HUES6 (cell line): ENCODE results near the gene PLCH1.

Experiments used
- H3K27ac ChIP-seq: 2 replicates; pipeline ENCODE4 v1.7.0; 2013; ENCODE audit warnings: low read depth, mild to moderate bottlenecking, low read length, inconsistent platforms
- H3K27me3 ChIP-seq: 2 replicates; pipeline ENCODE4 v1.6.1; 2013; ENCODE audit warnings: low read length; ENCODE audit not compliant: control insufficient read depth, insufficient read depth
- H3K36me3 ChIP-seq: 2 replicates; pipeline ENCODE4 v1.6.1; 2013; ENCODE audit warnings: low read length; ENCODE audit not compliant: control insufficient read depth, insufficient read depth
- H3K4me1 ChIP-seq: 2 replicates; pipeline ENCODE4 v1.6.1; 2013; ENCODE audit warnings: low read length; ENCODE audit not compliant: control insufficient read depth, insufficient read depth
- H3K4me3 ChIP-seq: 2 replicates; pipeline ENCODE4 v1.5.1; 2013; ENCODE audit warnings: low read depth, low read length
- H3K9ac ChIP-seq: one replicate; pipeline ENCODE4 v1.6.1; 2013; ENCODE audit warnings: mild to moderate bottlenecking, low read length
- H3K9me3 ChIP-seq: 2 replicates; pipeline ENCODE4 v1.6.1; 2013; ENCODE audit warnings: low read depth, low read length; ENCODE audit not compliant: control insufficient read depth, insufficient read depth

PLCH1 gene

DNA sequence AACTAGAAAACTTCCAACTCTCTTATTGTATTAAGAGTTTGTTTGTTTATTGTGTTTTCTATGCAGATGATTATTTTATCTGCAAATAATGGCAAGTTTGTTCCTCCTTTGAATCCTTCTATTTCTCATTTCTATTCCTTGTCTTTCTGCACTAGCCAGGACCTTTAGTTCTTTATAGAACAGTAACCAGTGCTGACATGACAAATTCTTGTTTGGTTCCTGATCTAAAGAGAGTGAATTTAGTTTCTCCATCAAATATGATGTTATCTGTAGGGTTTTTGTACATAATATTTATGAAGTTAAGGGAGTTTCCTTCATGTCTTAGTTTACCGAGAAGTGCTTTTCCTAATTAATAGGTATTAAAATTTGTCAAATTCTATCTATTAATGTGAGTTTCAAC lies 350.6 kb downstream of the PLCH1 start:
- no peak overlapping the region for H3K9ac ChIP-seq
- no peaks in the 10 kb centered on the region for H3K27me3 ChIP-seq
- H3K27ac ChIP-seq = no peak overlapping the region
- H3K4me1 ChIP-seq = no peaks in the 10 kb centered on the region
- H3K36me3 ChIP-seq = no peaks in the 10 kb centered on the region
- peaks cover 2% of the 10 kb centered on the region; the same call in 1 of the 2 replicates for H3K9me3 ChIP-seq
- H3K4me3 ChIP-seq = no peak overlapping the region

DNA sequence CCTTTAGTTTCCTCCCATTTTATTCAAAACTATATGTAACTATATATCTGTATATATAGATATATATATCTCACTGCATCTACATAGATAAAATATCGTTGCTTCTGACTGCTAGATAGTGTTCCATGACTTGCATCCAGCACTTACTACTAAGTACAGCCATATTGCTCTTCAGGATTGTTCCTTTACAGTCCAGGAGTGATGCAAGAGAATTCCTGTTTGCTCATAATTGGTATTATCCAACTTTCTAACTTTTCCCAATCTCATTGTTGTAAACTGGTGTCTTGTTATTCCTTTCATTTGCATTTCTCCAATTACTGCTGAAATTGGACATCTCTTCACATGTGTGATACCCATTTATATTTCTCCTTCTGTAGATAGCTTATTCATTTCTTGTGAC lies 351.6 kb downstream of the PLCH1 start:
- H3K4me1 ChIP-seq = no peaks in the 10 kb centered on the region
- H3K27ac ChIP-seq = no peak overlapping the region
- no peaks in the 10 kb centered on the region for H3K27me3 ChIP-seq
- no peaks in the 10 kb centered on the region for H3K36me3 ChIP-seq
- no peak overlapping the region for H3K9ac ChIP-seq
- H3K9me3 ChIP-seq = peaks cover 2% of the 10 kb centered on the region; the same call in 1 of the 2 replicates
- no peak overlapping the region for H3K4me3 ChIP-seq

DNA sequence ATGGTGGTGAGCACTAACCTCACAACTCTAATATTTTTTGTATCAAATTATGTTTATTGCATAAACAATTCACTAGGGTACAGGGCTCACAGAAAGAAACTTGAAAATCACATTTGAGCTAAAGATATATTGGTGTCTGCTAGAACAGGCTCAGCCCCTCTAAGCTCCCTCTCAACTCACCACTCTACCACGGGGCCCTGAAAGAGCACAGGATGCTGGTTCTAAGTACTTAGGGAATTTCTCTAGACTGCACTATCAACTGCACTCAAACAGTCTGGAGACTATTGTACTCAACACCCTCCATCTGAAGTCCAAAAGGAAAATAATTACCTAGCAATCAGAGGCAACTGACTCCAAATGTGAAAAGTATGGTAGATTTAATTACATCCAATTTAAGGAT lies 352.7 kb downstream of the PLCH1 start:
- Histone ChIP-seq H3K4me1 (no peaks in the 10 kb centered on the region), H3K27ac (no peak overlapping the region), H3K27me3 (no peaks in the 10 kb centered on the region), H3K4me3 (no peak overlapping the region), H3K9ac (no peak overlapping the region), H3K9me3 (peaks cover 2% of the 10 kb centered on the region; the same call in 1 of the 2 replicates), H3K36me3 (no peaks in the 10 kb centered on the region)

DNA sequence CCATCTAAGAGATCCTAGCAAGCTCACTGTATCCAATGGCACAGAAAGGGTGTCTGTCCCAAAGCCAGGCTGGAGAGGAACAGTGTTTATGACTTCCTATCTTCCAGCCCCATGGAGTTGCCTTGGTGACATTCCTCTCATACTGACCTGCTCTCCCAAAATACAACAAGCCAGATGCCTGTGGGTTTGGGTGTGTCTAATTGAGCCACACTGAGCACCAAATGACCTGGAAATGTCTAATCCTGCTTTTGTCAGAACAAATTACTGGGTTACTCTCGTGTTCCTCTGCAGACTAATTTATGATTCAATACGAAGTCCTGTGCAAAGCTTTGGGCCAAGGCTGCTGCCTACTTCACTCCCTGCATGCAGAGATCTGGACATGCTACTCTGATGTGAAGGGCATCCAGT lies 353.3 kb downstream of the PLCH1 start:
- peaks cover 2% of the 10 kb centered on the region; the same call in 1 of the 2 replicates for H3K9me3 ChIP-seq
- no peak overlapping the region for H3K27ac ChIP-seq
- no peaks in the 10 kb centered on the region for H3K4me1 ChIP-seq
- no peaks in the 10 kb centered on the region for H3K36me3 ChIP-seq
- no peak overlapping the region for H3K9ac ChIP-seq
- H3K4me3 ChIP-seq = no peak overlapping the region
- H3K27me3 ChIP-seq = no peaks in the 10 kb centered on the region

DNA sequence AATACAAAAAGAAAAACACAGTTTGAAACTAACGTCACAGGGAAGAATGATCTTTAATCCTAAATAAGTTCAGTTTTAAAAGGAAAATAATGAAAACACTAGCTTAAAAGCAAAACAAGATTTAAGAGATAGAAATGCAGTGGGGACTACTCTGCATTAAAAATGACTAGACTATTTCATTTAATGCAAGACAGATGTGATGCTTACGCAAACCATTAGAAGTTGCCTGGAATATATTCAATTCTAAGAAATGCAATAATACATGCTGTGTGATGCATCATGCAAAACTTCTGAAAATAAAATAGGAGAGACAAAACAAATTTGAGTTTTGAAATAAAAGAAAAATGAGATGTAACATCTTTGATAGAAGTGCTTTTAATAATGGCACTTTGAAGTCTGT lies 353.8 kb downstream of the PLCH1 start:
- no peaks in the 10 kb centered on the region for H3K27me3 ChIP-seq
- H3K4me1 ChIP-seq = no peaks in the 10 kb centered on the region
- no peak overlapping the region for H3K4me3 ChIP-seq
- no peak overlapping the region for H3K27ac ChIP-seq
- no peaks in the 10 kb centered on the region for H3K36me3 ChIP-seq
- H3K9ac ChIP-seq = no peak overlapping the region
- peaks cover 2% of the 10 kb centered on the region; the same call in 1 of the 2 replicates for H3K9me3 ChIP-seq

DNA sequence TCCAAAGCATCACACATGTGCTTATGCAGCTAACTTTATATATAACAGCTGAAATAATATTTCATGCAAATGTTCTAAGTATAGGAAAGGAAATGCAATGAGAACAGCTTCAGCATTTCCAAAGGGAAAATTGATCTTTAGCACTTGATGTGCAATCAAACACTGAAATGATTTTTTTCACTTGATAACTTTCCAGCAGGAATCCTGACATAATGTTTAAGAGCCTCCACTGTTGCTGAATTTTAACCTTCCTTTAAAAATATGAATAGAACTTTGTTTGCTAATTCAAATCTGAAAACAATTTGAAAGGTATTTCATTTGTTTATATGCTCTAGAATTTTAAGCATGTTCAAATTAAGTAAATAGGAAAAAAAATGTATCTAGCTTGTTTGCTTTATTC lies 354.5 kb downstream of the PLCH1 start:
- no peaks in the 10 kb centered on the region for H3K36me3 ChIP-seq
- no peak overlapping the region for H3K27ac ChIP-seq
- H3K27me3 ChIP-seq = no peaks in the 10 kb centered on the region
- H3K9ac ChIP-seq = no peak overlapping the region
- H3K4me1 ChIP-seq = no peaks in the 10 kb centered on the region
- no peak overlapping the region for H3K4me3 ChIP-seq
- H3K9me3 ChIP-seq = peaks cover 2% of the 10 kb centered on the region; the same call in 1 of the 2 replicates

DNA sequence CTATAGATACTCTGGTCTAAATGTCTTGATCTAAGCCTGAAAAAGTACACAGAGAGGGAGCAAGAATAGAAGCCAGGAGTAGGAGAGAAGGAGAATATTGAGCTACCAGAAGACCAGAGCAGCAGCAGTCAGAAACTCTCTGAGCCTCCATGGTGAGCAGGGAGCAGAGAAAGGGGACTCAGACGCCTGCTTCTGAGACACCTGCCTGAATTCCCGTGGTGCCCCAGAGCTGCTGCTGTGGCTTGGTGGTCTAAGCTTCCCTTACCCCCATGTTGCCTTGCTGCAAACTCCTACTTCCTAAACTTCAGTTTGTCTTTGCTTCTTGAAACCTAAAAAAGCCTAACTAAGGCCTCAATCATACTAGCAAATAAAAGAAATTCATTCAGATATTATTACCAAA lies 356.5 kb downstream of the PLCH1 start:
- Histone ChIP-seq H3K4me3 (no peak overlapping the region), H3K4me1 (no peaks in the 10 kb centered on the region), H3K27ac (no peak overlapping the region), H3K9me3 (no peaks in the 10 kb centered on the region), H3K36me3 (no peaks in the 10 kb centered on the region), H3K9ac (no peak overlapping the region), H3K27me3 (no peaks in the 10 kb centered on the region)

DNA sequence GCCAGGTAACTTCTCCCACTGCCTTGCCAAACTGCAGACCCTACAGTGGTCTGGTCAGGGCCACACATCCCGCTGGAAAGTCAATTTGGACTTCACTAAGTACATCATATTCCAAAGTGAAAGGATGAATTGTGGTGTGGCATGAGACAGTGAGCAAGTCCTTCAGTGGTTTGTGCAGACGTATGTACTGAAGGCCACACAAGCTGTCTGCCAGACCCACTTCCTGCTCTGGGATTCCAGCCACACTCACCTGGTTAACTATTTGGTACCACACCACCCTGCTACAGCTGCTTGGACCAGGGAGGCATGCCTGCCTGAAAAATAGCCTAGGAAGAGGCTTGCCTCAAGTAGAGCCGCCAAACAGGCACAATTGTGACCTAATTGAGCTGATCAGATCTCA lies 357.3 kb downstream of the PLCH1 start:
- Histone ChIP-seq H3K4me1 (peaks cover 5% of the 10 kb centered on the region), H3K4me3 (no peak overlapping the region), H3K9ac (no peak overlapping the region), H3K27ac (no peak overlapping the region), H3K27me3 (no peaks in the 10 kb centered on the region), H3K9me3 (no peaks in the 10 kb centered on the region), H3K36me3 (no peaks in the 10 kb centered on the region)

DNA sequence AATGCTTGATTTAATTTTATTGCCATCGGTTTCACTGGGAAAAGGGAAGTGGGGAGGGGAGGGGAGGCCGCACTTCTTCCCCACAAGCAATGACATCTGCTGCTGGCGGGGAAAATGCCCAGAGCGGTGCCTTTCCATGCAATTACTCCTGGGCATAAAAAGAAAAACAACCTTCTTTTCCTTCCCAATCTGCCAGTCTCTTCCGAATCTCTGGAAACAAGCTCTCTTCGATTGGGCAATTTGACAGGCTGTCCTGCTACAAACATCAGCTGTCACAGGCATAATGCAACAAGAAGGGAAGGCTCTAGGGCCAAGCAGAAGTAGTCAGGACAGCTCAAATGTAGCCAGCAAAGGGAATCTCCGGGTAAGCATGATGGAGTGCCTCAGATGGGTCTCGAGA lies 358.0 kb downstream of the PLCH1 start:
- H3K4me1 ChIP-seq = peaks cover 5% of the 10 kb centered on the region
- H3K36me3 ChIP-seq = no peaks in the 10 kb centered on the region
- H3K27me3 ChIP-seq = no peaks in the 10 kb centered on the region
- no peak overlapping the region for H3K9ac ChIP-seq
- H3K4me3 ChIP-seq = no peak overlapping the region
- no peak overlapping the region for H3K27ac ChIP-seq
- no peaks in the 10 kb centered on the region for H3K9me3 ChIP-seq

DNA sequence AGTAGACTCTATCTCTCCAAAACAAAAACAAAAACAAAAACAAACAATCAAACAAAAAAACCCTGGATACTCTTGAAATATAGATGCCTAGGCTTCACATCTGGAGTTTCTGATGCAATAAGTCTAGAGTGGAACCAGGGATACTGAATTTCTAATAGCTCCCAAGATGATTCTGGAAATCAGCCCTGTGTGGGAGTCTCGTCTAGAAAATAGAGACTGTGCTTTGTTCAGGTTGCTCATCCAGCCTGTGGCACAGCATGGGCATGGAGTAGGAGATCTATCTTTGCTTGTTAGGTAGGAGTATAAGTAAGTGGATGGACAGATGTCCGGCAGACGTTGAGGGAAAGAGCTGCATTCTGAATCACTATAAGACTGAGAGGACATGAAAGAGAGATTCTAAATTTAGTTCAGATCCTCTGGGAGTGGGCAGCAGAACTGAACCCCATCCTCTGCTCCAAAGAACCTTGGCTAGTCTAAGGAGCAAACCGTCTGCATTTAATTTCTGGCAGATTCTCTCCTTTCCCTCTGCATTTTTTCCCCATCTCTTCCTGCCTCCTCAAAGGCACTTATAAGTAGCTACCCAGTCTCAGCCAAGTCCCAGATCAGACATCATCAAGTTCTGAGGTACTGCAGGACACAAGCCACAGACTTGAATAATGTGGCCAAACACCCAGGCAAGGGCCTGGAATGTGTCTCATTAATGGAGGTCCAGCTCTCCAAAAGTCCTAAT lies 358.8 kb downstream of the PLCH1 start:
- Histone ChIP-seq H3K4me1 (peaks cover 5% of the 10 kb centered on the region), H3K9ac (no peak overlapping the region), H3K27ac (no peak overlapping the region), H3K4me3 (no peak overlapping the region), H3K36me3 (no peaks in the 10 kb centered on the region), H3K9me3 (no peaks in the 10 kb centered on the region), H3K27me3 (no peaks in the 10 kb centered on the region)

DNA sequence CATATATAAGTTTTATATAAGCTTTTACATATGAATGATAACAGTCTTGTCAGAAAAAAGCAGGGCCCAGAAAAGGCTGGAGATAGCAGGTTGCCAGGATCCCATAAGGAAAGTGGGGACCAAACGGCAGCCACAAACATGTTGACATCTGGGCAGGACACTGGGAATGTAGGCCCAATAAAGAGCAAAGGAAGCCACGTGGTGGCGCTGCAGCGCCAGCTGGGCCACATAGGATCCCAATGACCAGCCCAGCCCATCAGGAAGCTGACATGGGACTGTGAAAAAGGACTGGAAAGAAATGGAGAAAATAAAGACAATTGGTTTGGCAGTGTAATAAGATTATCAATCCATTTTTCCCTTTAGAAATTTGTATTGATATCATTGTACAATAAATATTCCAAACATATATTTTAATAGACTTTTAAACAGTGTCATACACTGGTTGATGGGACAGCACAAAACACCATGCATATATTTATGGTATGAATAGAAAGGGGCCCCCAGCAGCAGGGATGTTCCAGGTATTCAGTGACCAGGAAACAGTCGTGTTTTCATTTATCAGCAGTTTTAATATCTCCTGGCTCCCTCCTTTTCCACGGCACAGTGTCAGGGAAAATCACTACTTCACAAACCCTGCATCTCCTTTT lies 362.4 kb downstream of the PLCH1 start:
- H3K4me3 ChIP-seq = no peak overlapping the region
- no peaks in the 10 kb centered on the region for H3K27me3 ChIP-seq
- no peak overlapping the region for H3K27ac ChIP-seq
- H3K4me1 ChIP-seq = peaks cover 5% of the 10 kb centered on the region
- H3K36me3 ChIP-seq = no peaks in the 10 kb centered on the region
- H3K9ac ChIP-seq = no peak overlapping the region
- no peaks in the 10 kb centered on the region for H3K9me3 ChIP-seq
